ENCODE results near the gene FARSB. TPM values are rescaled to one million over a fixed set of nuclear protein-coding genes. Genes with fewer than 3 reads are reported as not detected.

FARSB gene
- polyA plus RNA-seq, 3 donors, result 5.8 to 10.9 (median 8.4) TPM

DNA sequence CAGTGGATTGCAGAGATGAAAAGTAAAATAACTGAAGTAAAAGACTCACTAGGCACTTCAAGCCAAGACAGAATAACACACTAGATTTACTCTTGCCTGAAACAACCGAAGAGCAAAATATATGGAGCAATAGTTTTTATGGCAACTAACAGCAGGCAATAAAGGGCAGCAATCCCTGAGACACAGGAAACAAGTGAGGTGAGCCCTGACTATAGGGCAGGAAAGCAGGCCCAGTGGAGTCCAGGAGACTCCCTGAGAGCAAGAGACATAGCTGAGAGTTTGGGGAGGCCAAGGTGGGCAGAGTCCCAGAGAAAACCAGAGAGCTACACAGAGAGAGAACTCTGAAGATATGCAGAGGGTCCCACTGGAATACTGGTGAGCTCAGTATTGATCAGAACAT, 18.8 kb downstream of the FARSB start:
- Histone ChIP-seq H3K4me1 (ENCODE audit: control insufficient read depth in 1 of 2, insufficient read depth in 2 of 2, low read length in 2 of 2) (no peaks in the 10 kb centered on the region), H3K4me3 (replicated peaks in 1 of 3; ENCODE audit: low read depth in 2 of 3, low read length in 3 of 3) (no peak overlapping the region), H3K27me3 (ENCODE audit: control insufficient read depth in 2 of 2, insufficient read depth in 2 of 2, low read length in 2 of 2) (no peaks in the 10 kb centered on the region), H3K27ac (ENCODE audit: low read depth in 1 of 2, low read length in 2 of 2) (peak overlapping the region in 1 of 2 donors; percentile 42), H4K20me1 (ENCODE audit: insufficient read depth, low read length) (no peaks in the 10 kb centered on the region), H3K36me3 (replicated peaks in 1 of 2; ENCODE audit: control insufficient read depth in 1 of 2, insufficient read depth in 2 of 2, low read length in 2 of 2) (peaks cover 69 to 90% of the 10 kb centered on the region in 2 donors), H3K79me2 (ENCODE audit: insufficient read depth, low read length) (no peaks in the 10 kb centered on the region), H2AFZ (ENCODE audit: insufficient read depth, low read depth, low read length, poor library complexity, severe bottlenecking) (no peak overlapping the region), H3K9ac (ENCODE audit: insufficient read depth, low read length, poor library complexity, severe bottlenecking) (no peak overlapping the region), H3K9me3 (replicated peaks in 1 of 2; ENCODE audit: control insufficient read depth in 1 of 2, insufficient read depth in 1 of 2, low read length in 2 of 2) (no peaks in the 10 kb centered on the region), H3K4me2 (replicated peaks; ENCODE audit: extremely low read depth, low read length, poor library complexity, severe bottlenecking) (no peak overlapping the region)
- peaks cover 3% of the 10 kb centered on the region for H3K4me1 Mint-ChIP-seq
- H3K27ac Mint-ChIP-seq, result peak overlapping the region in 4 of 7 donors; percentile 9 to 59 (median 25)
- intact Hi-C loops (cut with micrococcal nuclease), result no loop called here
- H3K36me3 Mint-ChIP-seq, result peaks cover 61 to 75% of the 10 kb centered on the region in 2 donors
- H3K27me3 Mint-ChIP-seq (ENCODE audit: low read depth in 3 of 3), result no peaks in the 10 kb centered on the region
- no peak overlapping the region for H3K4me3 Mint-ChIP-seq
- no peaks in the 10 kb centered on the region for H3K9me3 Mint-ChIP-seq
- no peak for TF ChIP-seq CTCF (IDR thresholded peaks at IDR 0.05)
- DNase-seq, result no peak
- WGBS (ENCODE audit: insufficient coverage), result no CpG with 5 or more reads among the region's 1 CpG

GRCh38 chr2:222635295-222635694, 20.6 kb downstream of the FARSB start:
- H3K27ac ChIP-seq (ENCODE audit: low read depth in 1 of 2, low read length in 2 of 2), result no peak overlapping the region
- no peaks in the 10 kb centered on the region for H3K9me3 ChIP-seq (replicated peaks in 1 of 2; ENCODE audit: control insufficient read depth in 1 of 2, insufficient read depth in 1 of 2, low read length in 2 of 2)
- H3K36me3 ChIP-seq (replicated peaks in 1 of 2; ENCODE audit: control insufficient read depth in 1 of 2, insufficient read depth in 2 of 2, low read length in 2 of 2), result peaks cover 69 to 92% of the 10 kb centered on the region in 2 donors
- Mint-ChIP-seq H3K4me1 (peaks cover 3% of the 10 kb centered on the region), H3K27ac (peak overlapping the region in 1 of 7 donors; percentile 4), H3K36me3 (peaks cover 64 to 73% of the 10 kb centered on the region in 2 donors), H3K4me3 (no peak overlapping the region), H3K27me3 (ENCODE audit: low read depth in 3 of 3) (no peaks in the 10 kb centered on the region), H3K9me3 (no peaks in the 10 kb centered on the region)
- H3K4me1 ChIP-seq (ENCODE audit: control insufficient read depth in 1 of 2, insufficient read depth in 2 of 2, low read length in 2 of 2), result no peaks in the 10 kb centered on the region
- H3K4me3 ChIP-seq (replicated peaks in 1 of 3; ENCODE audit: low read depth in 2 of 3, low read length in 3 of 3), result no peak overlapping the region
- H2AFZ ChIP-seq (ENCODE audit: insufficient read depth, low read depth, low read length, poor library complexity, severe bottlenecking), result no peak overlapping the region
- intact Hi-C loops (cut with micrococcal nuclease), result no loop called here
- no peaks in the 10 kb centered on the region for H4K20me1 ChIP-seq (ENCODE audit: insufficient read depth, low read length)
- no peaks in the 10 kb centered on the region for H3K27me3 ChIP-seq (ENCODE audit: control insufficient read depth in 2 of 2, insufficient read depth in 2 of 2, low read length in 2 of 2)
- no peak for DNase-seq
- no peak overlapping the region for H3K4me2 ChIP-seq (replicated peaks; ENCODE audit: extremely low read depth, low read length, poor library complexity, severe bottlenecking)
- TF ChIP-seq CTCF (IDR thresholded peaks at IDR 0.05), result no peak
- H3K79me2 ChIP-seq (ENCODE audit: insufficient read depth, low read length), result no peaks in the 10 kb centered on the region
- H3K9ac ChIP-seq (ENCODE audit: insufficient read depth, low read length, poor library complexity, severe bottlenecking), result no peak overlapping the region
- 88% methylated on average over 1 of the region's 1 CpG for WGBS (ENCODE audit: insufficient coverage)

All from CD14-positive monocyte (primary cell).